HCT116 (cell line): ENCODE measurements around the gene DIP2C. TPM values are rescaled to one million over a fixed set of nuclear protein-coding genes. Genes with fewer than 3 reads are reported as not detected.

ENCODE experiments used
- ATAC-seq: fragments of 200-7000 bp; cut with Tn5 transposase; 2 replicates; pipeline ENCODE4 v1.9.1; 2020; ENCODE audit warnings: mild to moderate bottlenecking, moderate library complexity
- BruUV-seq: library from RNA; stranded (reverse); fragments of 400-500 nt; replicated peaks from 2 replicates; lab custom pipeline; 2021; lab: Mats Ljungman, UMichigan
- CTCF ChIA-PET: fragments of 300-600 bp; sonication (Branson Sonifier 250); formaldehyde crosslinking; loops from one replicate; lab custom pipeline; 2021; ENCODE audit warnings: antibody characterized with exemption; lab: Charles Lee
- POLR2A ChIA-PET: fragments of 300-600, 350-600 bp; sonication (Branson Sonifier 250); formaldehyde crosslinking; loops from one replicate; lab custom pipeline; 2021; ENCODE audit warnings: antibody characterized with exemption; lab: Charles Lee
- RAD21 ChIA-PET, 2 experiments: fragments of 300-600 bp; sonication (Branson Sonifier 250); formaldehyde crosslinking; loops; one replicate each; lab custom pipeline; 2023; ENCODE audit warnings: low total read pairs in 2 of 2; ENCODE audit not compliant: uncharacterized antibody in 2 of 2, unreplicated experiment in 2 of 2, low non-redundant PET in 1 of 2; lab: Charles Lee
- DNase-seq: peaks from one replicate; pipeline ENCODE4 v3.0.0-alpha.2; 2010; ENCODE audit warnings: low read depth, low spot score
- H2AFZ ChIP-seq: fragments of 200-600 bp; shearing (Covaris generic), sonication (generic); 2 replicates; pipeline ENCODE4 v1.6.1; 2017; ENCODE audit warnings: low read depth, mixed run types, mixed read lengths, antibody characterized with exemption, low read length; ENCODE audit not compliant: poor library complexity, severe bottlenecking
- H3K27ac ChIP-seq: 2 replicates; pipeline ENCODE4 v1.5.1; 2012; ENCODE audit warnings: low read depth, low read length
- H3K27me3 ChIP-seq: fragments of 200-600 bp; sonication (generic); 2 replicates; pipeline ENCODE4 v1.6.1; 2016; ENCODE audit warnings: mixed run types, low read length, mixed read lengths; ENCODE audit not compliant: insufficient read depth
- H3K36me3 ChIP-seq, 2 experiments: fragments of 200-500 bp in 1 of 2; fragments of 200-600 bp in 1 of 2; sonication (Bioruptor generic) in 1 of 2; sonication (generic) in 1 of 2; 2 replicates each; pipeline versions ENCODE4 v1.5.1 to v1.6.1; 2014 to 2016; ENCODE audit warnings: low read length in 2 of 2, inconsistent platforms in 1 of 2, mixed read lengths in 1 of 2, mixed run types in 1 of 2; ENCODE audit not compliant: insufficient read depth in 2 of 2, control insufficient read depth in 1 of 2
- H3K4me1 ChIP-seq, 2 experiments: fragments of 200-600 bp in 1 of 2; sonication (generic) in 1 of 2; 2 replicates each; pipeline versions ENCODE4 v1.5.1 to v1.6.1; 2012 to 2017; ENCODE audit warnings: low read length in 2 of 2, inconsistent platforms in 1 of 2, mild to moderate bottlenecking in 1 of 2, mixed read lengths in 1 of 2, mixed run types in 1 of 2, moderate library complexity in 1 of 2; ENCODE audit not compliant: insufficient read depth in 2 of 2, control insufficient read depth in 1 of 2
- H3K4me2 ChIP-seq: fragments of 200-600 bp; sonication (generic); 2 replicates; pipeline ENCODE4 v1.6.1; 2017; ENCODE audit warnings: mixed run types, low read length, mixed read lengths
- H3K4me3 ChIP-seq, 2 experiments: fragments of 200-600 bp in 1 of 2; sonication (generic) in 1 of 2; replicated peaks in 1 of 2; 2 replicates each; pipeline ENCODE4 v1.5.1; 2011 to 2016; ENCODE audit warnings: low read length in 2 of 2, control low read depth in 1 of 2, low read depth in 1 of 2, mild to moderate bottlenecking in 1 of 2, mixed read lengths in 1 of 2, mixed run types in 1 of 2
- H3K79me2 ChIP-seq: fragments of 200-600 bp; sonication (generic); 2 replicates; pipeline ENCODE4 v1.6.1; 2017; ENCODE audit warnings: mild to moderate bottlenecking, mixed run types, low read length, moderate library complexity, mixed read lengths; ENCODE audit not compliant: insufficient read depth
- H3K9ac ChIP-seq: fragments of 200-600 bp; sonication (generic); 2 replicates; pipeline ENCODE4 v1.6.1; 2016; ENCODE audit warnings: low read length, mixed read lengths
- H3K9me2 ChIP-seq: fragments of 200-600 bp; sonication (generic), shearing (Covaris generic); 2 replicates; pipeline ENCODE4 v1.6.1; 2017; ENCODE audit warnings: mixed run types, mild to moderate bottlenecking, moderate library complexity; ENCODE audit not compliant: insufficient read depth
- H3K9me3 ChIP-seq, 2 experiments: fragments of 200-500 bp in 1 of 2; fragments of 200-600 bp in 1 of 2; sonication (Bioruptor generic) in 1 of 2; sonication (generic) in 1 of 2; 2 replicates each; pipeline ENCODE4 v1.6.1; 2014 to 2017; ENCODE audit warnings: low read length in 2 of 2, mixed read lengths in 2 of 2, inconsistent platforms in 1 of 2, low read depth in 1 of 2, mild to moderate bottlenecking in 1 of 2, mixed run types in 1 of 2, moderate library complexity in 1 of 2; ENCODE audit not compliant: control insufficient read depth in 1 of 2, insufficient read depth in 1 of 2
- H4K20me1 ChIP-seq: fragments of 200-600 bp; sonication (generic), shearing (Covaris generic); 2 replicates; pipeline ENCODE4 v1.6.1; 2017; ENCODE audit warnings: mixed run types, mild to moderate bottlenecking, moderate library complexity; ENCODE audit not compliant: insufficient read depth
- CTCF ChIP-seq, 3 experiments: fragments of 200-600 bp in 1 of 3; sonication (generic) in 1 of 3; IDR thresholded peaks in 2 of 3; conservative IDR thresholded peaks in 1 of 3; 2 replicates each; pipeline ENCODE4 v1.5.1; 2012 to 2017; ENCODE audit warnings: low read depth in 2 of 3, low read length in 2 of 3, antibody characterized with exemption in 1 of 3, borderline replicate concordance in 1 of 3, control low read depth in 1 of 3, mild to moderate bottlenecking in 1 of 3, mixed read lengths in 1 of 3, mixed run types in 1 of 3, moderate library complexity in 1 of 3; ENCODE audit not compliant: insufficient read depth in 1 of 3
- ELF1 ChIP-seq: IDR thresholded peaks from 2 replicates; pipeline ENCODE4 v1.6.1; 2012; ENCODE audit warnings: low read depth, borderline replicate concordance
- POLR2A ChIP-seq: IDR thresholded peaks from 2 replicates; pipeline ENCODE4 v1.7.0; 2011; ENCODE audit warnings: borderline replicate concordance; ENCODE audit not compliant: insufficient read depth, insufficient read length; ENCODE audit errors: extremely low read depth
- POLR2AphosphoS5 ChIP-seq: IDR thresholded peaks from 2 replicates; pipeline ENCODE4 v1.6.1; 2011; ENCODE audit warnings: mild to moderate bottlenecking, low read depth, low read length, moderate library complexity
- RAD21 ChIP-seq: IDR thresholded peaks from 2 replicates; pipeline ENCODE4 v1.6.1; 2012; ENCODE audit warnings: low read depth, mild to moderate bottlenecking
- SP1 ChIP-seq: IDR thresholded peaks from 2 replicates; pipeline ENCODE4 v1.6.1; 2012; ENCODE audit warnings: low read depth
- SRF ChIP-seq: IDR thresholded peaks from 2 replicates; pipeline ENCODE4 v1.6.1; 2012; ENCODE audit warnings: low read depth
- intact Hi-C: fragments of 100-400 bp; cut with micrococcal nuclease; formaldehyde crosslinking; loops from 2 replicates; pipeline ENCODE4 v1.10.0; 2022
- total RNA-seq: library from RNA; stranded (reverse); gene quantifications from one replicate; pipeline ENCODE4 v1.2.1, GENCODE V29; 2021; ENCODE audit not compliant: unreplicated experiment
- TF ChIP-seq, protein P1 (sequence below): IDR thresholded peaks from 2 replicates; pipeline ENCODE4 v1.6.1; 2012

DIP2C gene
- total RNA-seq, 1 experiment from 2014 or later = 15.4 TPM

GRCh38 chr10:385571-386300, 303.7 kb downstream of the DIP2C start:
- no peak overlapping the region for H2AFZ ChIP-seq
- H3K4me3 ChIP-seq = no peak overlapping the region
- H3K36me3 ChIP-seq = peaks cover 8 to 9% of the 10 kb centered on the region in 2 experiments; a peak in 2 of 4 replicates
- H3K9me2 ChIP-seq = no peaks in the 10 kb centered on the region
- ATAC-seq (no peak), DNase-seq (no peak)
- BruUV-seq = no TSS peak
- TF ChIP-seq POLR2A = no peak
- TF ChIP-seq SRF = no peak
- TF ChIP-seq POLR2AphosphoS5 = no peak
- TF ChIP-seq CTCF (IDR thresholded peaks at IDR 0.05 in 2 of 3, conservative IDR thresholded peaks at IDR 0.05 in 1 of 3; ENCODE audit: borderline replicate concordance in 1 of 3, insufficient read depth in 1 of 3, low read depth in 2 of 3, low read length in 2 of 3) = no peak
- TF ChIP-seq, protein P1, sequence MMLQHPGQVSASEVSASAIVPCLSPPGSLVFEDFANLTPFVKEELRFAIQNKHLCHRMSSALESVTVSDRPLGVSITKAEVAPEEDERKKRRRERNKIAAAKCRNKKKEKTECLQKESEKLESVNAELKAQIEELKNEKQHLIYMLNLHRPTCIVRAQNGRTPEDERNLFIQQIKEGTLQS = no peak
- TF ChIP-seq ELF1 = no peak
- no peak for TF ChIP-seq SP1
- TF ChIP-seq RAD21 = no peak
- CTCF ChIA-PET = no interaction called here
- H3K27me3 ChIP-seq = no peaks in the 10 kb centered on the region
- no peaks in the 10 kb centered on the region for H3K4me1 ChIP-seq
- no peaks in the 10 kb centered on the region for H3K9me3 ChIP-seq
- H3K4me2 ChIP-seq = no peak overlapping the region
- H3K79me2 ChIP-seq = no peaks in the 10 kb centered on the region
- intact Hi-C loops = no loop called here
- no peak overlapping the region for H3K9ac ChIP-seq
- no peak overlapping the region for H3K27ac ChIP-seq
- POLR2A ChIA-PET = no interaction called here
- RAD21 ChIA-PET = no interaction called here
- H4K20me1 ChIP-seq = no peaks in the 10 kb centered on the region
